HG02852 (cell line): ENCODE results near the gene TEAD1.

ENCODE experiments used
- ATAC-seq: cut with Tn5 transposase; IDR thresholded peaks from one replicate; pipeline ENCODE4 v1.9.1; 2021; ENCODE audit warnings: mild to moderate bottlenecking, moderate library complexity; ENCODE audit not compliant: unreplicated experiment

Gene TEAD1

DNA sequence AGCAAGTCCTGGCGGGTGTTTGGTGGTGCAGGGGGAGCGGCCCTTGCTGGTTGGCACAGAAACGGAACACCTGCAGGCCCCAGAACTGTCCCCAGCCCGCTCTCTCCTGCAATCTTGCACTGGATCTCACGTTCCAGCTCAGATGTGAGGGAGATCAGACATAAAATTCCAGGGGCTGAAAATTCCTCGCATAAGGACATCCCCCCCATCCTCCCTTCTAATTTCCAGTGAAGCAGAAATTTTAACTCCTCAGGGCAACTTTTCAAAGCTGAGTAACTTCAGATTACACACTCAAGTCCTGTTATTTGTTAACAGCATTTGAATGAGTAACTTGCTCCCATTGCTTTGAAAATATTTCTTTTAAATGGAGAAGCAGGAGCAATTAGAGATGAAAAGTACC is 294.6 kb downstream of the TEAD1 start:
- no peak for ATAC-seq

DNA sequence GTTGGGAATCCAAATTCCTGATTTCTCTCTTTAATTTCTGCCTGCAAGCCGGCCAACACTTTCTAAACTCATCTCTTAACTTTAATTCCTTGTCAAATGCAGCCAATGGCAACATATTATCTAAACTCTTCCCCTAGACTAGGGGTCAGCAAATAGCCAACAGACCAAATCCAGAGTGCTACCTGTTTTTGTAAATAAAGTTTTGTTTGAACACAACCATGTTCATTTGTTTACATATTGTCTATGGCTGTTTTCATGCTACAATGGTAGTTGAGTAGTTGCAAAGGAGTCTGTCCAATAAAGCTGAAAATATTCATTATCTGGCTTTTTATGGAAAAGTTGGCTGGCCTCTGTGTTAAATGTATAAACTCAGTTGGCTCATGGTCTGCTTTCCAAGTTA is 297.7 kb downstream of the TEAD1 start:
- ATAC-seq = no peak

DNA sequence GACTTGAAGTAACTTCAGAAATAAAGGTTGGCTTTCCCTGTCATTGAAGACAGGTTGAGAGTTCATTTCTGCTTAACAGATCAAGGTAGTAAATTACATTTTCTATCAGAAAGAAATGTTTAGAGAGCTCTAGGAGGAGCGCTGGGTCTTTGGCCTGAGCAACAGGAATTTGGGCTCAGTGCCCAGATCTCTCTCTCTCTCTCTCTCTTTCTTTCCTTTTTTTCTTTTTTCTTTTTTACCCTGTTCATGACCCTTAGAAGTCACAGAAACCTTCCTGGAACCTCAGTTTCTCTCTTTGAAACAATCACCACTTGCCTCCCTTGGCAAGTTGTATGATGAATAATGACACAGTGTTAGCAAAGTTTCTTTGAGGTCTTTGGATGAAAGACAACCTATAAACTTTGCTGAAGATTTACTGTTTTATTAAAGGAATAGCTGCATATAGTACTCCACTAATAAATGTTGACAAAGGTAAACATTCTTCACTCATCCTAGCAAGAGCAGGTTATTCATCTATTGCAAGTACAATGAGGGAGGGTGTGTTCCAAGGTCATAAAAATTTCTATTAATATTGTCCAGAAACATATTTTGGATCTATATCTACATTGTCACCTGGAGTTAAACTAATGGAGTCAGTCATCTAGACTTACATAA is 299.4 kb downstream of the TEAD1 start:
- no peak for ATAC-seq

DNA sequence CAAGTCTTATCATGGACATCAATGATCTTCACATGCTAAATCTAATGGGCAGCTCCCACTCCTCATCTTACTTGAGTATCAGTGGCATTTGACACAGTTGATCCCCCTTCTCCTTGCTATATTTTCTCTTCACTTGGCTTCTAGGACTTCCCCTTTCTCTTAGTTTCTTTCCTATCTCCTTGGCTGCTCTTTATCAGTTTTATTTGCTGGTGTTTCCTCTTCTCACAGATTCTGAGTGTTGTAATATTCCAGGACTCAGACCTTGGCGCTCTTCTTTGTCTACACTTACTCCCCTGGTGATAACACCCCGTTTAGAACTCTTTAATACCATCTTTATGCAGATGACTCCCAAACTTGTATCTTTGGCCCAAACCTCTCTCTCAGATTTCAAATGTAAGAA is 301.0 kb downstream of the TEAD1 start:
- no peak for ATAC-seq

DNA sequence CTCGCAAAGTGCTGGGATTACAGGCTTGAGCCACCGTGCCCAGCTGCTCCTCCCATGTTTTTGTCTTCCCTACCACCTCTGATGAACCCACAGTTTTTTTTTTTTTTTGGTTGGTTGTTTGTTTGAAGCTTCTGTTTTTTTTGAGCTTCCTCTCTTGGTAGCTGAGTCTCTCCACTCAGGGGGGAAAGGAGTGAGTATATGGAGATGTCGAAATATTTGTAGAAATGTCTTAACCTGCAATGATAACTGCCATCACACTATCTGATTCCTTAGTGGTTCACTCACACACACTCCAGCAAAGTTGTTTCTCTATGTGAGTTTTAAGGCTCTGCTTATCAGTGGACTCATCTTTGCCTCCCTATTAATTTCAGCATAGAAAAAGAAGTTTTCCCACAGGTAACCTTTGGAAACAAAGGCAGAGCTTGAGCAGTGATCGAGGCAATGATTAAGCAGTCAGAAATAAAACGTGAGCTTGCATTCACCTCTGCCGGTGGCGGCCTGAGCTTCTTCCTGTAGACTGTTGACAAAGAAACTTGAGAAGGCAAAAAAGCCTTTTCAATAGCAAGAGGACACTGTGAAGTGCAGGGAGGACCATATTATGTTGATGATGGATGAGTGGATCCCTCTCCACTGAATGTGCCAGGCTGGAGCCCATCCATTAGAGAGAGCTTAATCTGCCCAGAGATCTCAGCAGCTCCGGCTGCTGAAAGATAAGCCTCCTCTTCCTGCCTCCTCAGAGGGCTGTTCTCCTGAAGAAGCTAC is 305.9 kb downstream of the TEAD1 start:
- no peak for ATAC-seq

DNA sequence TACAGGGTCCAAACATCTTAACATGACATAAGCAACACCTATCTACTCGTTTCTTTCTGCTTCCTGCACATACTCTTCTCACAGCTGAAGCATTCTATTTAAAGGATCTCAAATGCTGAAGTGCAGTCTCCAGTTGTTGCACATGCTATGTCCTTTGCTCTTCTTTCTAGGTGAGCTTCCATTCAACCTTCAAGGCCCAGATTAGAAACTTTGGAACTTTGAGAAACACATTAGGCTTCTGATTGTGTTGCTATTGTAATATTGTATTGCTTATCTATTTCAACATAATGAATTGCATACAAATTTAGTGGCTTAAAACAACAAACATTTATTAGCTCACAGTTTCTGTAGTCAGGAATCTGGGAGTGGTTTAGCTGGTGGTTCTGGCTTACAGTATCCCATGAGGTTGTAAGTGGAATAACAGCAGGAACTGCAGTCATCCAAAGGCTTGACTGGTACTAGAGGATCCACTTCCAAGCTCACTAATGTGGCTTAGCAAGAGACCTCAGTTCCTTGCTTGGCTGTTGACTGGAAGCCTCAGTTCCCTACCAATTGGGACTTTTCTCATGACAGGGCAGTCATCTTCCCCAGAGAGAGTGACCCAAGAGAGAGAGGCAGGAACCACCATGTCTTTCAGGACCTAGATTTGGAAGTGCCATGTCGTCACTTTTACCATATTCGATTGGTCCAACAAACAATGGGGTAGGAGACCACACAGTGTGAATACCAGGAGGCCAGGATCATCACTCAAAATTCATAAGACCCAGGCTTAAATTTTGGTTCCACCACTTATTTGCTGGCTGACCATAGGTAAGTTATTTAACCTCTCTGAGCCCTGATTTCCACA is 307.7 kb downstream of the TEAD1 start:
- ATAC-seq = no peak

DNA sequence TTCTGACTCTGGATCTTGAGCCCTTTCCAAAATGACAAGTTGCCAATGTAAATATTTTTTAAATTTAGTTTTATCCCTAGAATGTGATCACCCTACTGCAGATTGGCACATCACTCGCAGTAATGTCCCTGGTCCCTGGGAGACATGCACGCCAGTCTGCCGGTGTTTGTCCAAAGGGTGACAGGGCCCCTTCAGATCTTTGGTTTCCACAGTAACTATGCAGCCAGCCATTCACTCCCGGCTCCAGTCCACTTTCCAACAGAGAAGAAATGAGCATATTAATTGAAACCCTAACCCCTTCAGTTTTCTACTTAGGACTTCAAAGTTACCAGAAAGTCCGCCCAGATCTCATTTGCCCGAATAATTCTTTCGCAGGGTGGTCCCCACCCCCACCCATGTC is 309.1 kb downstream of the TEAD1 start:
- ATAC-seq = no peak

DNA sequence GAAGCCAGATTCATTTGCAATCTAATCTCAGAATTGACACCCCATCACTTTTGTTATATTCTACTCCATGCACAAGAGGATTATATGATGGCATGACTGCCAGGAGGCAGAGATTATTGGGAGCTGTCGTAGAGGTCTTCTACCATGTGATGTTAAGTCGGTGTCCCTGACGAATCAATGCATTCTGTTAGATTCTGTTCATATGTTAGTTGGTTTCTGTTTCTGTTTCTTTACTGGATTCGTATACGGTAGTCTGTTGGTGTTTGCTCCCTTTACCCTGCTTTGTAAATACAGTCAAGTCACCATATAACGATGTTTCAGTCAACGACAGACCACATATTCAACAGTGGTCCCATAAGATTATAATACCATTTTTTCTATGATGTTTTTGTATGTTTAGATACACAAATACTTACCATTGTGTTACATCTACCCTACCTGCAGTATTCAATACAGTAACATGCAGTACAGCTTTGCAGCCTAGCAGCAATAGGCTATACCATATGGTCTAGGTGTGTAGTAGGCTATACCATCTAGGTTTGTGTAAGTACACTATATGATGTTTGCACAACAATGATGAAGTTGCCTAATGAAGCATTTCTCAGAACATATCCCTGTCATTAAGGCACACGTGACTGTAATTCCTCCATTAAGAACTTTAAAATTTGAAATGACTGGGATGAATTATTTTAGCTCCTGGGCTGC is 312.1 kb downstream of the TEAD1 start:
- no peak for ATAC-seq

DNA sequence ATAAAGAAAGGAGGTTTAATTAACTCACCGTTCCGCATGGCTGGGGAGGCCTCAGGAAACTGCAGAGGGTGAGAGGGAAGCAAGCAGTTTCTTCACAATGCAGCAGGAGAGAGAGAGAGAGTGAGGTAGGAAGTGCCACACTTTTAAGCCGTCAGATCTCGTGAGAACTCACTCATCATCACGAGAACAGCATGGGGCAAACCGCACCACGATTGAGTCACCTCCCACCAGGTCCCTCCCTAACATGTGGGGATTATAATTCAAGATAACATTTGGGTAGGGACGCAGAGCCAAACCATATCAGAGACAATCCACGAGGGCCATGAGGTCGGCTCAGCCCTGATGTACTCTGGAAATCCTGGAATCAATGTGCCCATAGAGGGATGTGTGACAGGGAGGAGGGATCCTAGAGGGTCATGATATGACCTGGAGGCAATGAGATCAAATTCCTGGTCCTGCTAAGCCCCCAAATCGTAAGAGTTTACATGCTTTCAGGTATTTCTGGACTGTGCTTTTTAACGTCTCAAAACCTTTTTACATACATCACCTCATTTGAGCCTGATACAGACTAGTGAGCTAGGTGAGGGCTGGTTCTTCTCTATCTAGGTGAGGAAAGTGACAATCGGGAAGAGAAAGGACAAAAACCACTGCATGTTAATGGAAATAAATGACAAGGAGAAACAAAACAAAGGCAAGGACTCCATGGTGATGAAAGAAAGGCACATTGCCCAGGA is 315.4 kb downstream of the TEAD1 start:
- ATAC-seq = no peak

DNA sequence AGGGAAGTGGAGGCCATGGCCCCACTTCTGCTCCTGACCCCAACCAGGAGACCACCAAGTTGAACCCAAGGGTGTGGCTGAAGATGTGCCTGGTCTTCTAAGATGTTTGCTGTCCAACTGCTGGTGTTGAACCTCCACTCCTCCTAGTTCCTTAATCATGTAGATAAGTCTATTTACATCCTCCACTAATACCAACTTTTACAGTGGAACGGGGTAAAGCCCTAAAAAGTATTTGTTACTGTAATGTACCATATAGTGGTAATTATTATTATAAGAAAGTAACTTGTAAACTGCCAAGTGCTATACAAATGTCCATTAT is 315.9 kb downstream of the TEAD1 start:
- no peak for ATAC-seq

DNA sequence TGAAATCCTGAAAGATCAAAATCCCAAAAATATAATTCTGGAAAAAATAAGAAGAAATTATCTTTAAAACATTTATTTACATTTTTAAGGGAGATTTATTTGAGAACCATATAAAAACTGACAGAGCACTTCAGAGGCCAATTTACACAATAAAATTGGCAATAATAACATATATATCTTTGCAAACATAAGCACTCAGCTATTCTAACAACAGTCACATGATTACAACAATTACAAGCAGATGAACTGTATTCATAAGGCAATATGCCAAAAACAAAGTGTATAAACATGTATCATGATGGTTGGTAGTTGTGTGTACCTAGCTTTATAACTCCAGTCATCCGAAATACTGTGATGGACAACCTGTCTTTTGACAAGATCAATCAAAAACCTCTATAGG is 317.2 kb downstream of the TEAD1 start:
- ATAC-seq = no peak

DNA sequence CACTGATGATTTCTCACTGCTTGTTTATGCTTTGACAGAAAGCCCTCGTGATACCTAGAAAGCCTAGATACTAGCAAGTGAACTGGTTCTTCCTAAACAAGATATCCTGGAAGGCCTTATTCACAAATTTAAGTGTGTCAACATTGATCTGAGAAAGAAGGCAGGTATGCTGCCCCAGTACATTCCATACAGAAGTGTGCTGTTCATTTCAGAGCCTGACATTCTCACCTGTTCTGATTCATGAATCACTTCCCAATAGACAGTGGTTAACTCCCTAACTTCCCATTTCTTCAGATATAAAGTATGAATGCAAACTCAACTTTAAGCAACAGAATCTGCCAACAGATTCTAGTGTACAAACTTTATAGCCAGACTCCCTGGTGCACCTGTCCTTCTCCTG is 319.4 kb downstream of the TEAD1 start:
- ATAC-seq = no peak
